Glomerular visceral epithelial cell (primary cell): Measurements from ENCODE around the gene RAB1A.

ENCODE experiments used
- DNase-seq: peaks from one replicate; pipeline ENCODE4 v3.0.0-alpha.2; 2016; ENCODE audit errors: extremely low spot score

RAB1A gene

DNA sequence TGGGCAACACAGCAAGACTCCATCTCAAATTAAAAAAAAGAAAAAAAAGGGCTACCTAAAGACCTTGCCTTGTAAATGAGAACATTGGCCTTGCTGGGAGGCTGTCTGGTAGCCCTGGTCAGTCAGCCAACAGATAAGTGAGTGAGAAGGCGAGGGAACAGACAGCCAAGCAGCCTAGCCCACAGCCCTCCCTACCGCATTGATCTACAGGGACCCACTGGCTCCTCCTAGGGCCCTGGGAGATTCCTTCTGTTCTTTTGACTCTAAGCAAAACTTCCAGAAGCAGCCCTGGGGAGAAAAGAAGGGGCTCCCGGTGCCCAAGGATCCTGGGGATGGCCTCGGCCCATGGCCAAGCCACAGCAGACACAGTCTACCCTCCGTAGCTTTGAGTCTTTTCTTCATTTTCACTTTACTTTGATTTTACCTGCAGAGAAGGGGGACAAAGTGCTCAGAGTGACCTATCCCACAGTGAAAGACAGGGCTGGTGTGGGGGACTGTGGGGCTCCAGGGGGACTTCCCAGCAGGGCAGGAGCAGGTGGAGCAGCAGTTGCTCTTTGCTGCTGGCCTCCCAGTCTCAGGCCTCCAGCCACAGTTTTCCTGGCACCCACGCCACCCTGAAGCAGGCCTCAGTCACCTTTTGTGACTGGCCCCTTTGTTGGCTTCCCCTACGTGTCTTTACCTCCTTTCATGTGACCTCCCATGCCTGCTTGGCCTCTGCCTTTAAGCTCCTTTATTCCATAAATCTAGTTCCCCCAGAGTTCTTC, 68.6 kb downstream of the RAB1A start:
- DNase-seq, result no peak

DNA sequence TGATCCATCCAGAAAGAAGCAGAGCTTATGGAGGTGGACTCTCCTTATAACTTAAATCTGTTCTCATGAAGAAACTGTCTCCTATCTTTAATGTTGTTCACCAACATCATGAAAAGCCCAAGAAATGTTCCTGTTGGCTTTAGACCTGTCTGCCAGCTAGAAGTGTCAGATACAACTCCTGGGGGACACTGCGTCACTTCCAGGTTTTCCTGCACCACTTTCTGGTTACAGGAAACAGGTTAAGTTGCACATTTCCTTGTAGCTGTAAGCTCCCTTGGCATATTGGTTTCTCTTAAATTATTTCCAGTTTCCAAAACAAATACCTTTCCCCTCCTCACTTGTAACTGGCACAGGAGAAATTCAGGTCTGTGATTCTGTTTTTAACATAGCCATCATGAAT, 70.8 kb downstream of the RAB1A start:
- DNase-seq, result no peak

DNA sequence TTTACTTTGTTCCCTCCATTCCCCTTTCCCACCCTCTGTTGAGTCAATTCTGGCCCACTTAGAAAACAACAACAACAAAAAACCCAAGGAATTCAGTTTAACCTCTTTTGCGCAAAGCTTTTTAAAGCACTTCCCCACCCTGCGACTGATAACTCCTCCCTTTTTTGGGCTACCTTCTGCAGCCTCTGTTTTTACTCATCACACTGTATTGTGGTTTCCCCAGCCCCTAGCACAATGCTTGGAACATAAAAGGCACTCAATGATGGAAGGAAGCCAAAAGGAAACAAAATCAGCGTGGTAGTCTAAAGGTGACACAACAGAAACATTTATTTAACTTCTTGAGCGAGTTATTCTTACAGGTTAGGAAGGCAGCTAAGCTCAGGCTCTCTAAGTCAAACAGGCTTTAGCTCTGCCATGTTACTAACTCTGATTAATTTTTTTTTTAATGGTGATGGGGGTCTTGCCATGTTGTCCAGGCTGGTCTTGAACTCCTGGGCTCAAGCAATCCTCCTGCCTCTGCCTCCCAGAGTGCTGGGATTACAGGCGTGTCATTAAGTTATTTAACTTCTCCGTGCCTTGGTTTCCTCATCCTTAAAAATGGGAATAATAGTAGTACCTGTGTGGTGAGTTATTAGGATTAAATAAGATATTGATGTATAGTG, 72.4 kb downstream of the RAB1A start:
- peak; percentile 45 for DNase-seq

DNA sequence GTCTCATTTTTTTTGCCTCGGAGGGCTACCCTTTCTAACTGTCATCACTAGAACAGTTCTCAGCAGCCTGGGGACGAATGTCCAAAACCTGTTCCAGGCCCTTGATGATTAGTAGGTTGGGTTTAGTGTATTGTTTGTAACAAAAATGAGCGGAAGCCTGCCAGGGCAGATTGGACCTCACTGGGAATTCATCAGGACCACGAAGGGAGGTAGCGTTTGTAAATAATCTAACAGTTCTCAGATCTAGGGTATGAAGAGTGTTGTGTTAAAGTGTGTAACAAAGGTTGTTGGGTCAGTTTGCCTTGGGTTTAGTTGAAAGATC, 72.9 kb downstream of the RAB1A start:
- no peak for DNase-seq

DNA sequence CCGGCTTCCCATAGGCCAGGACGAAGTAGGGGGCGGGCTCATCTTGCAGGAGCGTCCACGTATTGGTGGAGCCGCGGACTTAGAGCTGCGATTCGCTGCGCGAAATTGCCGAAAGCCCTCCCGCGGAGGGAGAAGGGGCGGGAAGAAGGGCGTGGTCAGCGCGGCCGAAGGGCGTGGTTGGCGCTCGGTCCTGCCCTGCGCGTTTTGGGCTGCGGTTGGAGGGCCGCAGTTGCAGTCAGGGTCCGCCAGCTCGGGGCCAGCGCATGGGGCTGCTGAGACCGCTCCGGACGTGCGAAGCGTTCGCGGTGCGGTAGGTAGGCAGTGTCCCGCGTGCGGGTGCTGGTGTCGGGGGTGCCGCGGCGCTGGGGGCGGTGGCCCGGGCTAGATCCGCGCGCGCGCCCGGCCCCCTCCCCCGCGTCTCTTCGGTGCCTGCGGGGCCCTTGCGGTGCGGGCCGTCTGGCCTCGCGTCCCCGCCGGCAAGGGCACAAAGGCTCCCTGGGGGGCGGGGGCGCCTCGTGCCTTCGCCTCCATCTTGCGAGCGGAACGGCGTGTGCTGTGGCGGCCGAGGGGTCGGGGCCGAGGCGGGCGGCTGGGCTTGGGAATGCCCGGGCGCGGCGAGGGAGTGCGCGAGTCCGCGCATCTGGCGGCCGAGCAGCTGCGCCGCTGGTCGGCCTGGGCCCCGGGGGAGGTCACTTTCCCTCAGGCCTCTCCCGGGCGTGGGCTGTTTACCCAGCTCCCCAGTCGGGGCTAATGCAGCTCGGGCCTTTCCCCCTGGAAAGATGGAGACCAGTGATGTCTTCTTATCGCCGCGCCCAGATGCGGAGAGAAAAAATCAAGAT, 73.5 kb downstream of the RAB1A start, which contains the start of gene CEP68:
CEP68 (plus strand) TSS at position 202 of the 839 bp plus-strand sequence. CDS start 13,029 bp downstream, outside the sequence.
- peak; percentile 95 for DNase-seq

DNA sequence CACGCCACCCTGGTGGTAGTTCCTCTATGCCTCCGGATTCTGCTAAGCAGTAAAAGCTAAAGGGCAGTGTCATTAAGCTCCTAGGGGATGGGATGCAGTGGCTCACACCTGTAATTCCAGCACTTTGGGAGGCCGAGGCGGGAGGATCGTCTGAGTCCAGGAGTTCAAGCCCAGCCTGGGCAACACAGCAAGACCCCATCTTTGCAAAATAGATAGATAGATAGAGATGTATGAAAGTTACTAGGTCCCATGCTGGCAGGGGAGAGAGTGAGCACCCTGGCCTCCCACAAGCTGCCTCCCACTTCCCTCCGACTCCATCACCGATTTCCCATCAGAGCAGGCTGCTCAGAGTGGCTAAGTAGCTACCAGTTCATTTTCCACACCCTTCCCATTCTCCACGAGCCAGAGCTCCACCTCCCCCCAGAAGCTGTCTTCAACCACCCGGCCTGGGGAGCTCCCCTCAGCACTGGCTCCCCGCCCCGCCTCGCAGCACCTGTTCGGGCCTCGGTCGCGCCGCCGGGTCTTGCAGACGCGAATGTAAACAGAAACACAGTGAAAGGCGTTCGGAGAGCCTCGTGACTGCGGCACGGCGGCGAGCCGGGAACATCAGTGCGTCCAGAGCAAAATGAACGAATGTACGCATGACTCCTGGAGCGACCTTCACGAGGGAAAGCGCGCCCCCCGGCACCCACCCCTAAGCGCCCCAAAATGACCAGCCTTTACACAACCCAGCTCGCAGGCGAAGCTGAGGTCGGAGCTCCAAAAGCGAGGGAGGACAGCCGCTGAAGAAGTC, 74.3 kb downstream of the RAB1A start:
- DNase-seq, result no peak

DNA sequence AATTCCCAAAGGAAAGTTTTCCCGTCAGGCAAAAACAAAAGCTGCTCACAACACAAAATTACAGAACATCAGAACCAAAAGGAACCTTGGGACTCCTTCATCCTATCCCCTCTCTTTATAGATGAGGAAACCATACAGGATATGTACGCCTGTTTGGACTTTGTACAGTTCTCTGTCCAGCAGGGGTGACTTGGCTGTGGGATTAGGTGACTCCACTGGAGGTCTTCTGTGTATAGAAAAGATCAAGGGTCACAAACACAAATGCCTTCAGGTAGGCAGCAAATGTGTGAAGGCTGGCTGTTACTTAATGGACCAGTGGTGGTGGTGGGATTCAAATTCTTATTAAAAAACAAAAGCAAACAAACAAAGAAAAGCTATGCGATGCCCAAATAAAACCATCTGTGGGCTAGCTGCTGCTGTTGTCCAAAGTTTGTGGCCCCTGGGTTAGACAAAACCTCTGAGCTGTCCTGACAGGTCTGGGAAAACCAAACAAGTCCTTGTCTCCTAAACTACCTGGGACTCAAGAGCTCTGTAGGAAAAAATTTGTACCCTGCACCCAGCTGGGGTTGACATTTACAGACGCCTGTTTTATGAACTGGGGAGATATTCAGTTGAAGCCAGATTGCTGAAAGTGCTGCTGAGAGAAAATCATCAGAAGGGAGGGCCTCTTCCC, 75.0 kb downstream of the RAB1A start:
- DNase-seq, result no peak

DNA sequence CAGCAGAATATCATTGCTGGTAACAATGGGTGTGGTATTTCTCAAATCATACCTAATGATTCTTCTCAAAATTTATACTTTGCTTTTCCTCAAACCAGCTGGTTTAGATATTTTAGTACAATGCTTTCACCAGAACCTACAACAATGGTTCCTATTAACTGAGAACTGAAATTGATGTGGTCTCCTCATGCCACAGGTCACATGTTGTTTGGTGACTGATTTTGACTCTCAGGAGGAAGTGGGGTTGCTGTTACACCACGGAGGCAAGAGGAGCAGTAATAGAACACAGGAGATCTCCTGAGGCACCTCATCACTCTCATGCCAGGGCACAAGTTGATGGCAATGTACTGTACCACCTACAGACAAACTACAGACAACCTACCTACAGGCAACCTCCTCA, 76.7 kb downstream of the RAB1A start:
- no peak for DNase-seq

DNA sequence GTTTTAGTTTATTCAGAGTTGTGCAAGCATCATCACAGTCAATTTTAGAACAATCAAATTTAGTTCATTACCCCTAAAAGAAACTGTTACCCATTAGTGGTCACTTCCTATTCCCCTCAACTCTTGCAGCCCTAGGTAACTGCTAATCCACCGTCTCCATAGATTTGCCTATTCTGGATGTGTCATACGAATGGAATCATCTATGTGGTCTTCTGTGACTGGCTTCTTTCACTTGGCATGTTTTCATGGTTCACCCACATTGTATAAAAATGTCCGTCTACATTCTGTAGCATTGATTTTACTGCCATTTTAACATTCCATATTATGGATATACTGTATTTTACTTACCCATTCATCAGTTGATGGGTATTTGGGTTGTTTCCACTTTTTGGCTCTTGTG, 79.0 kb downstream of the RAB1A start:
- DNase-seq, result peak; percentile 32

DNA sequence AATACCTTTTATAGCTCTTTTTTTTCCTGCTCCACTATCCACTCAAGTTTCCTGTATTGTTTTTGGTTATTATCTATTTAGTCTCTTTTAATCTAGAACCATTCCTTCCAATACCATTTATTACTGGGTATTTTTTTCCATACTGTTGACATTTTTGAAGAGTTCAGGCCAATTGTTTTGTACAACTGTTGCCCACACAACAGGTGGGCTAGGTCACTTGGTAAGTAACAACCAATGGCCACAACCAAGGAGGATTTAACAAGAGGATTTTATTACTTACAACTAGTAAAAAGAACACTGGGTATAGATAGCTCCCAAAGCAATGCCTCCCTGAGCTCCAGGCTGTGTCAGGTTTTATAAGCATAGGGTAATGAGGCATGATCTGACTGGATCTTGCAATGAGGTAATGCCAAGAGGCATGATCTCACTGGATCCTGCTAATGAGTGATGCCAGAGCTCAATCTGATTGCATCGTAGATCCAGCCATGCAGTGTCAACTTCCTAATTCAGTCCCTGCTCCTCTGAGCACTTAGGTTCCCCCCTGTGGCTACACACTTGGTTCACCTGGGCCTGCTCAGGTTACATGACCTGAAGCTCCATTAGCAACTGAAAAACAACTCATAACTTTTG, 80.8 kb downstream of the RAB1A start:
- no peak for DNase-seq

DNA sequence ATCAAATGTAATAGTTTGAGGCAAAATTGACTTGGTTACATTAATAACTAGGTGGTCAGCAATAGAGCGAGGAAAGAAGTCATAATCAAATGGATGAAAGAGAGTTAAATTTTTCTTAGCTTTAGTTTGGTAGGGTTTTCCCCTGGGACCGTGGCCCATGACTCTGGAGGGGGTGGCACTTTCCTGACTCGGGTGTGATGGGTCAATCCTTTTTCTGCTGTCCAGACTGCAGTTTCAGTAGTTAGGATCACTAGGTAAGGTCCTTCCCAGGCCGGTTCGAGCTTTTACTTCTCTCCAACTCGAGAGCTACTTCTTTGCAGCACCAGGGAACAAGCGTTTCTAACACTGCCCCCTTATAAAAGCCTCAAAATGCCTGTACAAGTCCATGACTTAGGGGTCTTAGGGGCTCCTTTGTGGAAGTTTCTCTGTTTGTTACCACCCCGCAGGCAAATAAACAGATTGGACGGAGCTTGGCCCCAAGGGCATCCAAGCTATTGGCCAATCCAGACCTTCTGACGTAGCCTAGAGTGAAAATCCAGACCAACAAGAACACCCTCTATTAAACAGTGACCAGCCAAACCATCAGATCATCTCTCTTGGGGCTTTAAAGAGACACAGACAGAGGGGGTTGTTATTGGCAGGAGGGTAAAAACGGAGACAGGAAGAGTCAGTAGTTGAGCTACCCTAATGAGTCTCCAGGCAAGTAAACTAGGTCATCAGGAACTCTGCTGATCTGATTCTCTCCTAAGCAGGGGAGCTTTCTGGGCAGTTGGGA, 83.1 kb downstream of the RAB1A start:
- DNase-seq, result no peak

DNA sequence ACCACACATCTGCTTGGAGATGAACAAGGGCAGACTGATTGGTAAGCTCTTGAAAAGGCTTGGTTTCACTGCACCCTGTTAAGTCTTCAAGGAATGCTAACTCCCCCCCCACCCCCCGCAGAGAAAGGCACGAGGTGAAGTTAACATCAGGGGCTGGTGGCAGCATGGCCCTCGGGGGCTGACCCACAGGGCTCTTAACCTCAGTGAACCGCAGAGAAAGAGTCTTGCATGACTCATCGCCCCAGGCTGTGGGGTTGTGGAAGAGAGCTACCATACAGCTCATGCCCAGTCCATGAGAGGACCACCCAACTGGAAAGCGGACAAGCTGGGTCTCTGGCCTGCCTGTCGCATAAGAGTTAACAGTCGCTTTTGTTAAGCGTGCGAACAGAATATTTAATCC, 84.3 kb downstream of the RAB1A start:
- DNase-seq, result peak; percentile 76

DNA sequence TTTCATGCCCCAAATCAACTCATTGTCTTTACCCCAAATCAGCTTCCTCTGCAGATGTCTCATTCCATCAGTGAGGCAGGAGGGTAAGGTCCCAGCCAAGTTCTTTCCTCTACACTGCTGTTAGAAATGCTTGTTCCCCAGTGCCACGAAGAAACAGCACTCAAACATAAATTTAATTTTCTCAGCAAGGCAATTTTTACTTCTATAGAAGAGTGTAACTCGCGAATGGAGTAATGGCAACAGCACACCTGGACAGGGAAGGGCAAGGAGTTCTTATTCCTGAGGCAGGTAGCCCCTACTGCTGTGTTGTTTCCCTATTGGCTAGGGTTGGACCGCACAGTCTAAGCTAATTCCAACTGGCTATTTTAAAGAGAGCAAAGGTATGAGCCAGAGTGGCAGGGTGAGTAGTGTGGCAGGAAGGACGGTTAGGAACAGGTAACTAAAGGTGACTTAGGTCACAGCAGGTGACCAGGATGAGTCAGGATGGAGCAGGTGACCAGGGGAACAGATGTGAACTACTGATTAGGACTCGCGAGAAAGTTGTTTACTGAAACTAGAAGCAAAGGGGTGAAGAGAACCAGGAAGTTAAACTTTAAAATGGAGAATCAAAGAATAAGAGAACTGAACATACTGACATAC, 85.7 kb downstream of the RAB1A start:
- no peak for DNase-seq

DNA sequence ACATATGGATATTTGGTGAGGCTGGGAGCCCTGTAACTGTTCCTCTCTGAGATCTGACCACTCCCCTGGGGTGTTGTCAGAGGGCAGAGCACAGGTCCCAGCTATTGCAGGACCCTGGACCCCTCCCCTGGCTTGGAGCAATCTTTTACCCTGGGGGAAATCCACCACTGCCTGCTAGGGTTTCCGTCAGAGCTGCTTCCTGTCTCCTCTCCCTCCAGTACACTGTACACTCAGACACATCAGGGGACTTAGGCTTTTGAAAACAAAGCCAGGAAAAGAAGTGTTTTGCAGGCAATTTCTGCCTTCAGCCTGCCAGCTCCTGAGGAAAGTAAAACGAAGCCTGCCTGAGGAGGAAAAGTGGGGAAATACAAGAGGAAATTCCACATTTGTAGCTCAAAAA, 86.9 kb downstream of the RAB1A start:
- no peak for DNase-seq

DNA sequence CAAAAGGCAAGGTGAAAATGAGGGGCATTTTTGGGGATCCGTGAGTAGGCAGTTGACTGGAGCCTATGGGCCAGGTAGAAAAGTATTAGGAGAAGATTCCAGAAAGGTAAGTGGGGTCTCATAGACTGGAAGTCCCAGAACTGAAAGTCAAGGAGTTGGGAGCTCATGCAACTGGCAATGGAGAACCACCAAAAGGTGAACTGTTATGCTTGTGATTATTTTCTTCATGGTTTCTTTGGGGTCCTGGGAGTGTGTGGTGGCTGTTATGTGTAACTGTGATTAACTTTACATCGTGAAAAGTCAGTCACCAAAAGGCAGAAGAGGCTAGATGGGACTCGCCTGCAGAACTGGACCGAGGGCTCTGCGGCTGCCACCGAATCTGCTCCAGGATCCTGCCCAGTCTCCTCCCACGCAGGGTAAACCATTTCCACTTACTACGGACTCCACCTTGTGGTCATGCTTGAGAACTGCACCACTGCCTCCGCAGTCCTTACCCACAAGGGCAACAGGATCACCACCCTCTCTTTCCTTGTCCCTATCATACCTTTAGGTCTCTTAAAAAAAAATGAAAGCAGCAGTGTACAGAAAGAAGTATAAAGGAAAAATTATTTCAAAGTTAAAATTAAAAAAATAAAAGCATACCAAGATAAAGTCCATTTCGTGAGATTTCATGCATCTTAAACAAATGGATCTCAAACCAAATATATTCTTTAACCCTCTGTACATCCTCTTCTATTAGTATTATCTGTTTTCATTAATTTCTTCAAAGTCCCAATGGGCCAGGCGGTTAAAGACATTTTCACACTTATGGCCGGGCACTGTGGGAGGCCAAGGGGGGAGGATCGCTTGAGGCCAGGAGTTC, 89.3 kb downstream of the RAB1A start:
- DNase-seq, result peak; percentile 76

DNA sequence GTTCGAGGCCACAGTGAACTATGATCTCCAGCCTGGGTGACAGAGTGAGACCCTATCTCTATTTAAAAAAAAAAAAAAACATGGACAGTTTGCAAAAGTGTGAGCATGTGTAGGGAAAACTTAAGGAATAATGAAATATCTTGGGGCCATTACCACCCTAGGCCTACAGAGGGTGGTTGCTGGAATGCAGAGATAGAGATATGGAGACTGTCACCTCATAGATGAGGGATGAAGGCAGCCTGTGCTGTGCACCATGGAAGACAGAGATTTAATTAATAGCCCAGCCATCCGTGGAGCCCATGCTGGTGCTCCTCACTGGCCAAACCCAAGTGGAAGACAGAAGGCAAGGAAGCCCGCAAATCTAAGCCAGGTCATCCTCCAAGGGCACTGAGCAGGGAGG, 90.3 kb downstream of the RAB1A start:
- no peak for DNase-seq

DNA sequence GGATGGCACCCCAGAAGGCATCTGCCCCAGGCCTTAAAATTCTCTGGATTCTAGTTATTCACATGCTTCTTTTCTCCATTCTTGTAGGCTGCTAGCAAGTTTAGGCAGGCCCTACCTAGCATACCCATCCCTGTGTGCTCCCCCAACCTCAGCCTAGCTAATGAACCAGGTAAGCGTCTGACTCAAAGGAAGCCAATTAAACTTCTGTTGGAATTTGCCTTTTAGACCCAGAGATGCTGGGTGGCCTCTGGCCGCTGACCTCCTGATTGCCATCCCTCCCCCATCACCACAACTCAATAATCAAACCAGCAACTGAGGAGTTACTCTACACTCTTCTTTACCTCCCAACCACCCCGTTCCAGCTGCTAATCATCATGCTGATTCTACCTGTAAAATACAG, 92.7 kb downstream of the RAB1A start:
- no peak for DNase-seq
